Suppressor macrophage treated with lipopolysaccharide for 1 hour (primary cell): ENCODE results near the gene FAM156B.
"Not testable (repeated sequence)": the region's sequence is repeated elsewhere in the genome, so short reads cannot be mapped to it uniquely, and the experiment has no call there.

Source experiments
- DNase-seq, 3 donors: peaks; one replicate each; pipeline ENCODE4 v3.0.0-alpha.2; 2020 to 2022

The FAM156B gene

DNA sequence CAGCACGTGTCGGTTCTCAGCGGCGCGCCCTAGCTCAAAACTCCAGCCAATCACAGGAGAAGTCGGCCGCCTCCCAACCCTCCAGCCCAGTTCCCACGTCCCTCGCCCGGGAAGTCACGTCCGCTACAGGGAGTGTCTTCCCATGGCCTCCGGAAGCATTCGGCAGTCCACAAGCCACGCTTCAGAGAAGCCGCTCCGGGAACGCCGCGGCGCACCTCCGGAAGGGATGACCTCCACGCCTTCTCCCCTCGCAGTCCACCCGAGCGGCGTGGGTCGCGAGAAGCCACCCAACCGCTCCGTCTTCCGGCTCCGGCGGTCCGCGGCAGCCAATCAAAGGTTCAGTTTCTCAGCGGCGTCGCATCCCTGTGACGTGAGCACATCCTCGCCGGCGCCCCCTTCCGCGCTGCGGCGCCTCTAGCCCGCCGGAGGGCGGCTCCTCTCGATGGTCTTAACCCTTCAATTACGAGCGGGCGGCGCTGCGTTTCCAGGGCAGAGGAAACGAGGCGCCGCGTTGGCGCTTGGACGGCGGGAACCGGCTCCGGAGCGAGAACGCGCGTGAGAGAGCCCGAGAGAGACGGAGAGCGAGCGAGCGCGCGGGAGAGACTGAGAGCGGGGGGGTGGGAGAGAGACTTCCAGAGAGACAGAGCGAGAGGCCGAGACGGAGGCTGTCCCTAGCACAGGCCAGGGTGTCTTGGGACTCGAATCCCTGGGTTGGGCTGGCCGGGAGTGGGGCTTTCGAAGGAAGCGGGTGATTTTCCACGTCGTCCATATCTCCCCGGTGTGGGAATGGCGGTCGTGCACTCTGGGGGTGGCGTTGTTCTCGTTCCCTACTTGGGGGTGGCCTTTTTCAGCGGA, at the start of gene FAM156B:
FAM156B (plus strand) TSS at position 476 of the 855 bp plus-strand sequence. CDS start 9,896 bp downstream, outside the sequence.
- DNase-seq = not testable (repeated sequence)

GRCh38 chrX:52852110-52852860, 44.8 kb upstream of the FAM156B start:
- DNase-seq = peak; percentile 13 to 27 (median 17)

DNA sequence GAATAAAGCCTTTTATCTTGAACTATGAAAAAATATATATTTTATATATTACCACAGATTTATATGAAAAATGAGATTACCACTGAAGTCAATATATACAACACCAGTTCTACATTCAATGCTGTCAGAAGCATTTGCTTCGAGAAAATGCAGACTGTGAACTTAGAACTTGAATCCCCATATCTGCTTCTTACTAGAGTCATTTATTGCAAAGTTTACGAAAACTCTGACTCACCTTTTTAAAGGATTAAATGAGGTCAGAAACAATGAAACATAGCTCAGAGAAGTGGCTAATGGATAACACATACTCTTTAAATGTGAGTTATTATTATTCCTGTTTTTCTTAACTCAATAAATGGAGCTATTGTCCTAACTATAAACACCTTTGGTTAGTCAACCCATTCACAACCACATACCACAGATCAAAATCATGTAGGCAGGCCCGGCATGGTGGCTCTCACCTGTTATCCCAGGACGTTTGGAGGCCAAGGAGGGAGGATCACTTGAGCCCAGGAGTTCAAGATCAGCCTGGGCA, 40.1 kb upstream of the FAM156B start:
- not testable (repeated sequence) for DNase-seq

DNA sequence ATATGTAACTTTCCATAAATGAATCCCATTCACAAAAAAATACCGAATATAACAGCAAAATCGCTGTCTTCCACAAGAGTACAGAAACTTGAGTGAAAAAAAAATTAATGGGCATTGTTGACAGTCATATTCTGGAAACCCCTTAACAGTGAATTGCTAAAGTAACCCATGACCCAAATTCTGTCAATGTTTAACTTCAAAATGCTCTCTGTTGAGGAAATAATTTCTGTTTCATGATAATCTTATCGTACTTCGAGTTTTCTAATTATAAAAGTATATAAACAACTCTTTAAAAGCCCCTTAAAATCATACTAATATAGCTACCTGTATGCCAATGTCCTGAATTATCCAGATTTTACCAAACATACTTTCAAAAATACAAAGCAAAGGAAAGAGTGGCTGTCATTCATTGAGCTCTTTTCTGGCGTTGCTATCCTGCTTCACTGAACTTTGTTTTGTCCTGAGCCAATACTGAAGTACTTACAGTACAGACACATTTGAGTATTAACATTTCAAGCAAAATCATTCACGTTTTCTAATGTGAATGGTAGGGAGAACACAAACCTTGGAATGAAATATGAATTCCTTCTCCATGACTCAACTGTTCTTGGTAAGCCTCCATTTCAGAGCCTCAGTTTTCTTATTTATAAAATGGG, 31.7 kb upstream of the FAM156B start:
- DNase-seq = no peak

DNA sequence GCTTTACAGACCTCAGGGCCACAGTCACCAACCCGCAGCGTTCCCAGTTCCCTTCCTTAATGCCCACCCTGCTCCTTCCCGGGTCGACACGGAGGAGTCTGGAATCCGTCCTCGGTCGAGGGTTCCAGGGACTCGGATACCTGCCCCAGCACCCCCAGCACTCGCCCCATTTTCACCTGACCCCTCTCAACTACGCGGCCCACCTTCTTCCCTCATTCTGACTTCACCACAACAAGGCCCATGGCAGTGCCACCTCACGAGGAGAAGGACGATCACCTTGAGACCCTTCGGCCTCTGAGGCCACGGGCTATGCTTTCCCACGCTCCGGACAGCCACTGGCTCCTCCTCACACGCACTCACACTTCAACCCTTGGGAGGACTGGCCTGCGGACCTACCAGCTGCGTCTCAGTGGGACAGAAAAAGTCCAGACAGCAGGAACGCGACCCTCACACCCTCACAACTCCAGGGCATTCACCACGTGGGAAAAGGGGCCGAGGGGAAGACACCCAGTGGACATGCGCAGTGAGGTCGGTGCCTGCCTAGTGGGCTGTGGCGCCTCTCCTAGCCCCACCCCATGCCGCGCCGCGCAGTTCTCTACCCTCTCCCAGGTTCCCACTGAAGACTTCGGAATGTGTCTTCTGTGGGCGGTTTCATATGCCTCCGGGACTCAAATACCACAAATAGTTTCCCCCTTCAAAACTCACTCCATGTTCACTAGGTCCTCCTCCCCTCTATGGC, 29.4 kb upstream of the FAM156B start, which contains the start of gene XAGE3:
XAGE3 (minus strand) TSS at position 474 of the 739 bp plus-strand sequence. CDS start 950 bp downstream, outside the sequence.
- DNase-seq = no peak

DNA sequence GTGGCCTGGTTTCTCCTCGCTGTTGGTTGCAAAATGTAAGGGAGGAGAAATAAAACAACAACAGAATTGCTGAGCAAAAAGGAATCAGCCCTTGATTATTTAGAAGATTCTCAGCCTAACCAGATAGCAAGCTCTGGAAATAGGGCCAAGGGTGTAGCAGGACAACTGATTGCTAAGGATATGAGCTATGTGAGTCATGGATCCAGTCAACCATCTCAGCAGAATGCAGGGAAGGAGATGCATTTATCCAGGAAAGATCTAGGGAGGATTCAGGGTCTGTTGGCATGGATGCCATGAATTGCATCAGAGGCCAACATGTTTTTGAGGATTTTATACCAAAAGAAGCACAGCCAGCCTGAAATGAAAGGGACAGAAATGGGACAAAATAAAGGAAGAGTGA, 27.1 kb upstream of the FAM156B start:
- DNase-seq = no peak

DNA sequence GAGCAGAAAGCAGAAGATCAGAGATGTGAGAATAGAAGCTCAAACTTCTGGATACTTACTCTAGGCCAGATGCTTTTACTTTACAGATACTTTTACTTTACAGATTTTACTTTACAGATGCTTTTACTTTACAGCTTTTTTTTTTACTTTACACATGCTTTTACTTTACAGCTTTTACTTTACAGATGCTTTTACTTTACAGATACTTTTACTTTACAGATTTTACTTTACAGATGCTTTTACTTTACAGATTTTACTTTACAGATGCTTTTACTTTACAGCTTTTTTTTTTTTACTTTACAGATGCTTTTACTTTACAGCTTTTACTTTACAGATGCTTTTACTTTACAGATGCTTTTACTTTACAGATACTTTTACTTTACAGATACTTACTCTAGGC, 23.3 kb upstream of the FAM156B start:
- not testable (repeated sequence) for DNase-seq

DNA sequence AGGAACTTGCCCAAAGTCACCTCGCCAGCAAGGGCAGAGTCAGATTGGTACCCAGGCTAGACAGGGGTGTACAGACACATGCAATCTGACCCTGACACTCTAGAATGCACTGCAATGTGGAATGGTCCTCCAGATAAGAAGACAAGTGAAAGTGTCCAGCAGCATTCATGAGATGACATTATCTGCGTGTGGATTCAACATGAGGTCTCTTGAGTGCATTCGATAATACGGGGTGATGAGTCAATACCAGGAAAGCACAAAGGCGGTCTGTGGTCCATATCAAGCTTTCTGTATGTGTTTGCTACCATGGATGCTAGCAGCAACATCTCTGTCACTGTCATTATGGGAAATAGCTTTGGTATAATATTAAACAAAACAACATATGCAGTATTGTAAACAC, 22.5 kb upstream of the FAM156B start:
- no peak for DNase-seq

DNA sequence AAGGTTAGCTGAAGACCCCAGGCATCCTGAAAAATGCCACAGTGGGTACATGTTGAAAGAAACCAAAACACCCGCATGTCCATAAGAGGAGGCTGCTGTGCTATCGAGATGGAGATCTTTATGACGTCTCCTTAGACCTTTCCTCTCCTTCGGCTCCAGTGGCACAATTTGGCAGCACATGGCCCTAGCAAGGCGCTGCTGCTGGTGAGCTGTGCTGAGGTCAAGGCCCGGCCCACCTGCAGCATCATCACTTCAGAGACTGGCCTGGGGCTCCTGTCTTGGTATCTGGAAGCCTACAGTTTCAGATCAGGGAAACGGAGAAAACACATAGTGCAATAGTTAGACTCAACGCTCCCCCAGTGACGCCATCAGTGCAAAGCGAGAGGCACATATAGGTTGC, 21.7 kb upstream of the FAM156B start:
- DNase-seq = not testable (repeated sequence)

DNA sequence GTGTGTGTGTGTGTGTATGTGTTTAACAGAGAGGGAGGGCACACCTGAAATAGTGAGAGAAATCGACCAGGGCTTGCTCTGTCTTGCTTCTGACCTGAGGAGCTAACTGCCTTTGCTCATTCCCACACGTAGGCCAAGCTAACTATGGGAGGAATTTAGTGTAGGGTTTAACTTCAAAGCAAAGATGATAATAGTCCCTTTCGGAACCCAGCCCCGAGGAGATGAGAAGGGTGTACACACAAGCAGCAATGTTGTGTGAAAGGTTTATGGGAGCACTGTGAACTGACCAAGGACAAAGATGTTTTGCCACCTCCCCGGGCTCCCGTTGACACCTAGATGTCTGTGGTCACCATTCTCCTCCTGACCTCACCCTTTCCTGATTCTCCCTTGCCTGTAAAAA, 20.7 kb upstream of the FAM156B start:
- not testable (repeated sequence) for DNase-seq

- DNase-seq = not testable (repeated sequence)
Measured at GRCh38 chrX:52887459-52887858, 9.7 kb upstream of the FAM156B start.

DNA sequence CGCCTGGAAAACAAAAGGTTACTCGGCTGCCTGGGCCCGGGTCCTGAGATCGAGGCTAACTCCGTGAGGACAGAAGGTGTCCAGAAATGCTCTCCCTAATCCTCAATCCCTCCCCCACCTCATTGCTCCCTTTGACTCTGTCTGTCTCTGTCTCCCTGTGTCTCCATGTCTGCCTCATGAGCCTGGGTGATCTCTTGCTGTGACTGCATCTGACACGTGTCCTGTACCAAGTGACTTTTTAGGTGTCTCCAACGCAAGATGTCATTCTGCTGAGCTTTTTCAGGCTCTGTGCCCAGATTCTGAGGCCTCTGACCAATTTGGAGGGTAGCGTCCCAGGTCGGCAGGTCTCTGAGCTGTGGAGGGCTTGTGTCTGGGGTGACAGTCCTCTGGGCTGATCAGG, 9.0 kb upstream of the FAM156B start:
- DNase-seq = not testable (repeated sequence)

GRCh38 chrX:52896438-52896837, 692 bp upstream of the FAM156B start:
- DNase-seq = not testable (repeated sequence)

GRCh38 chrX:52905531-52905930, 8.4 kb downstream of the FAM156B start:
- DNase-seq = not testable (repeated sequence)

- not testable (repeated sequence) for DNase-seq
Measured at GRCh38 chrX:52906072-52906471, 8.9 kb downstream of the FAM156B start.

GRCh38 chrX:52907137-52907536, 10.0 kb downstream of the FAM156B start:
- not testable (repeated sequence) for DNase-seq

DNA sequence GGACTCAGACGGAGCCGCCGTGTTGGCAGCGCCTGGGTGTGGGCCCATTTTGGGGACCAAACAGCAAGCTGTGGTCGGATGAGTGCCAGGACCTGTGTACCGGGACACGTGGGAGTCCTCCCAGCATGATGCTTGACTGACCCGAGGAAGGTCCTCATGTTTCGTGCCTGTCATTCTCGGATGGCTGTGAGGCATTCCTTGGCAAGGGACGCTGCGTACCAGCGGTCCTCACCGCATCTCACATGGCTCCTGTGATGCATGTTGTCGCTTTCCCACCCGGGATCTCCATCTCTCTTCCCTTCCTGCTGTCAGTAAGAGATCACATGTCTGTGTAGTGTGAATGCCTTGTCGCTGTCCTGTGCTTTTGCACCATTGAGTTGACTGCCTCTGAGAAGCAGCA, 10.8 kb downstream of the FAM156B start:
- not testable (repeated sequence) for DNase-seq

DNA sequence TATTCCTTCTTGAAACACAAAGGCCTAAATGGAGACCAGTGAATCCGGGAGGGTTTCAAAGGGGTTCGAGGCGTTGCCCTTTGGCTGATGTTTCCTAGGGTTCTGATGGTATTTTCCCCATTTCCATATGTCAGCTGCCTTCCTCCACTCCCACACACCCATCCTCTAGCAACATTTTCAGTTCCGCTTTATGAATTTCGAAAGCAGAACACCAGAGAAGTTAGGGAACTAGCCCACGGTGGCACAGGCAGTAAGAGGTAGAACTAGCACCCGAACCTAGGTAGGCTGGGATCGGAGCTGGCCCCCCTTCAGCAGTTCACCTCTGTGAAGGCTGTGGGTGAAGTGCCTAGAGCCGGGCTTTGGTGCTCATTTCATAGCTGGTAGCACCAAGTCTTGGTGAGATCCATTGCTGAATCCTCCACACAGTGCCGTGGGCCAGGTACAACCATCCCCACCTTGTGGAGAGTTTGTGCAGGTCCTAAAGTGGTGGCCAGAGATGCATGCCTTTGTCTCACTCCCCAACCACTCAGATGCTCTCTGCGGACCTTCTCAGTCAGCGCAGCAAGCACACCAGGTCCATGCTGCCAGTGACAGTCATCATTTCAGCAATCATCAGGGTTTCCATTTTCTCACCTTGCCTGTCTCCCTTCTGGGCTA, 12.3 kb downstream of the FAM156B start:
- DNase-seq = not testable (repeated sequence)

- DNase-seq = not testable (repeated sequence)
Measured at GRCh38 chrX:52913681-52914080, 16.6 kb downstream of the FAM156B start.

DNA sequence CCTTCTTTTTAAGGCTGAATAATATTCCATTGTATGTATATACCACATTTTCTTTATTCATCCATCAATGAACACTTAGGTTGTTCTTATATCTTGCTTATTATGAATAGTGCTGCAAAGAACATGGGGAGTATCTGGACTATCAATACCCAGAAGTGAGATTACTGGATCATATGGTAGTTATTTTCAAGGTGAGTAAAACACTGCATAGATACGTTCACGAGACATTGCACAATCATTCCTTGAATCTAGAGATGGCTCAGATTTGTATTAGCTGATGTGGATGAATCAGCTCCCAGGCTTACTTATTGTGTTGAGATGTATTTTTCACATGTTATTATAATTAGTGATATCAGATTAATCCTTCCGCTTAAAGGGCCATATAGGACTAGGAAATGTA, 17.6 kb downstream of the FAM156B start:
- DNase-seq = not testable (repeated sequence)

DNA sequence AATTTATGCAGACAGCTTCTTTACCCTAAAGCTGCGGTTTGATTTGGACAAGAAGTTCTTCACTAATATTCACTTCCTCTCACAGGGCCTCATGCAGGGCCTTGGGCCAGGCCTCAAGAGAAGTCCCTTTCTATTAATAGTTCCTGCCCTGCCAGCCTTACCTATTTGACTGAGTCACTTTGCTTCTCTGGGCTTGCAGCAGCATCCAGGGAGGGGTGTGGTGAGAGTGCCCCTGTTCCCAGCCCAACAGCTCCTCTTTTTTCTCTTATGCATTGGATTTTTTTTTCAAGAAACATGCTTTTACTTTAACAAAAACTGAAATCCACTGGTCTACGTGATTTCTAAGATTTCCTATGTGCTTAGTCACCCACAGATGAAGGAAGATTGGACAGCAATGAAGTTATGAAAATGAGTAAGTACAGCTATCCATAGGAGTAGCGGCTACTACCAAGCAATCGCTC, 26.7 kb downstream of the FAM156B start:
- DNase-seq = peak; percentile 25 to 57 (median 44)
